ENCODE results near the gene PROCA1.

DNA sequence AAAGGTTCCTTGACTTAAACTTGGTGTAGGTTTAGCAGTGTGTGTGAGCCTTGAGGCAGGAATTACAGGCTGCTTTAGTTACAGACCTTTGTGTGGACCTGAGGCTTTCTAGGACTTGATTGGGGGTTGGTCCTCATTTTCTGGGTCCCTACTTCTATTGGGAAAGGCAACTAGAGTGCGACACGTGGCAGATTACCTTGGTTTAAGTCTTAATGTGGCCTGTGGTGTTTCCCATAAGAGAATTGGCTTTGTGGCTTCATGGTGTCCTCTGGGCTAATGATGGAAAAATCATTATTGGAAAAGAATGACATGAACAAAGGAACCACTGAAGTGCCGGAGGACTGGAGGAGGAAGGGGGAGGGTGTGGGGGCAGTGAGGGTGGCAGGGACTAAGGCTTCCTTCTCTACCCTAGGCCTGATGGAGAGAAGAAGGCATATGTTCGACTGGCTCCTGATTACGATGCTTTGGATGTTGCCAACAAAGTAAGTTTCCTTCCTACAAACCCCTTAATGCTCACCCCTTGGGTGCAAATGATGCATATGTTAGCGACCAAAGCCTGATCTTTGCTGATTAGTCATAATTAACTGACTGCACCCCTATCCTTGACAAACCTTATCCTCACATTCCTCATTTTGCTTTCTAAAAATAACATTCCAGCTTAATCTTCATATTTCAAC is 11.6 kb upstream of the PROCA1 start:
- TF ChIP-seq, protein P1, sequence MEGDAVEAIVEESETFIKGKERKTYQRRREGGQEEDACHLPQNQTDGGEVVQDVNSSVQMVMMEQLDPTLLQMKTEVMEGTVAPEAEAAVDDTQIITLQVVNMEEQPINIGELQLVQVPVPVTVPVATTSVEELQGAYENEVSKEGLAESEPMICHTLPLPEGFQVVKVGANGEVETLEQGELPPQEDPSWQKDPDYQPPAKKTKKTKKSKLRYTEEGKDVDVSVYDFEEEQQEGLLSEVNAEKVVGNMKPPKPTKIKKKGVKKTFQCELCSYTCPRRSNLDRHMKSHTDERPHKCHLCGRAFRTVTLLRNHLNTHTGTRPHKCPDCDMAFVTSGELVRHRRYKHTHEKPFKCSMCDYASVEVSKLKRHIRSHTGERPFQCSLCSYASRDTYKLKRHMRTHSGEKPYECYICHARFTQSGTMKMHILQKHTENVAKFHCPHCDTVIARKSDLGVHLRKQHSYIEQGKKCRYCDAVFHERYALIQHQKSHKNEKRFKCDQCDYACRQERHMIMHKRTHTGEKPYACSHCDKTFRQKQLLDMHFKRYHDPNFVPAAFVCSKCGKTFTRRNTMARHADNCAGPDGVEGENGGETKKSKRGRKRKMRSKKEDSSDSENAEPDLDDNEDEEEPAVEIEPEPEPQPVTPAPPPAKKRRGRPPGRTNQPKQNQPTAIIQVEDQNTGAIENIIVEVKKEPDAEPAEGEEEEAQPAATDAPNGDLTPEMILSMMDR (conservative IDR thresholded peaks at IDR 0.05), result no peak
- TF ChIP-seq ZFX (IDR thresholded peaks at IDR 0.05), result no peak
